GM12875 (cell line): ENCODE results near the gene UFSP1.

ENCODE experiments used
- H3K4me3 ChIP-seq: one replicate; pipeline ENCODE4 v1.5.1; 2011; ENCODE audit warnings: low read depth, low read length, control low read depth
- TF ChIP-seq, protein P1 (sequence below): IDR thresholded peaks from 2 replicates; pipeline ENCODE4 v1.5.1; 2011; ENCODE audit warnings: low read depth, mild to moderate bottlenecking, control low read depth, inconsistent platforms, low read length, moderate library complexity, borderline replicate concordance; ENCODE audit not compliant: insufficient read depth

UFSP1 gene

GRCh38 chr7:100866729-100867039 is 22.8 kb downstream of the UFSP1 start:
- TF ChIP-seq, protein P1, sequence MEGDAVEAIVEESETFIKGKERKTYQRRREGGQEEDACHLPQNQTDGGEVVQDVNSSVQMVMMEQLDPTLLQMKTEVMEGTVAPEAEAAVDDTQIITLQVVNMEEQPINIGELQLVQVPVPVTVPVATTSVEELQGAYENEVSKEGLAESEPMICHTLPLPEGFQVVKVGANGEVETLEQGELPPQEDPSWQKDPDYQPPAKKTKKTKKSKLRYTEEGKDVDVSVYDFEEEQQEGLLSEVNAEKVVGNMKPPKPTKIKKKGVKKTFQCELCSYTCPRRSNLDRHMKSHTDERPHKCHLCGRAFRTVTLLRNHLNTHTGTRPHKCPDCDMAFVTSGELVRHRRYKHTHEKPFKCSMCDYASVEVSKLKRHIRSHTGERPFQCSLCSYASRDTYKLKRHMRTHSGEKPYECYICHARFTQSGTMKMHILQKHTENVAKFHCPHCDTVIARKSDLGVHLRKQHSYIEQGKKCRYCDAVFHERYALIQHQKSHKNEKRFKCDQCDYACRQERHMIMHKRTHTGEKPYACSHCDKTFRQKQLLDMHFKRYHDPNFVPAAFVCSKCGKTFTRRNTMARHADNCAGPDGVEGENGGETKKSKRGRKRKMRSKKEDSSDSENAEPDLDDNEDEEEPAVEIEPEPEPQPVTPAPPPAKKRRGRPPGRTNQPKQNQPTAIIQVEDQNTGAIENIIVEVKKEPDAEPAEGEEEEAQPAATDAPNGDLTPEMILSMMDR: no peak
- peak overlapping the region; percentile 93 for H3K4me3 ChIP-seq

GRCh38 chr7:100865938-100866728 is 23.4 kb downstream of the UFSP1 start:
- peak overlapping the region; percentile 93 for H3K4me3 ChIP-seq
- TF ChIP-seq, protein P1: no peak

- H3K4me3 ChIP-seq: no peak overlapping the region
- TF ChIP-seq, protein P1: no peak
Observed at GRCh38 chr7:100865372-100865911, 24.1 kb downstream of the UFSP1 start.

DNA sequence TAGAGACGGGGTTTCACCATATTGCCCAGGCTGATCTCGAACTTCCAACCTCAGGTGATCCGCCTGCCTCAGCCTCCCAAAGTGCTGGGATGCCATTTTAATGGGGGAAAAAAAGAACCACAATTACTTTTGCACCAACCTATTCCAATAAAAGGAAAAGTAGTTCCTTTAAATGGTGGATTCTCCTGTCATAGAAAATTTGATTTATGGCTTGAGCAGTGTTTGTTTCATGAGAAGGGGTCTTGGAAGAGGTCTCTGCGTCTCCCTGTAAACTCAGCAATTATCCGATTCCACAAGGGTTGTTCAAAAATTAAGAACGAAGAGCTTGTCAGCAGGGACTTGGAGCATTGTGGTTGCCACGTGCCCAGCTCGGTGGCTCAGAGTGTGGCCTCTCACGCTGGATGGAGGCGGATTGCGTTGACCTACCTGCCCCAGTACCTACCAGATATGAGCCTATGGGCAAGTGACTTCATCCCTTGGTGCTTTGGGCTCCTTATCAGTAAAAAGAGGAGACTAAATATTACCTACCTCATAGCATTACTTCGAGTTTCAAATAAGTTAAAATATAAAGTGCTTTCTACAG is 25.2 kb downstream of the UFSP1 start:
- TF ChIP-seq, protein P1: no peak
- H3K4me3 ChIP-seq: no peak overlapping the region

- no peak overlapping the region for H3K4me3 ChIP-seq
- TF ChIP-seq, protein P1: no peak
Observed at GRCh38 chr7:100863406-100863950, 26.0 kb downstream of the UFSP1 start.

DNA sequence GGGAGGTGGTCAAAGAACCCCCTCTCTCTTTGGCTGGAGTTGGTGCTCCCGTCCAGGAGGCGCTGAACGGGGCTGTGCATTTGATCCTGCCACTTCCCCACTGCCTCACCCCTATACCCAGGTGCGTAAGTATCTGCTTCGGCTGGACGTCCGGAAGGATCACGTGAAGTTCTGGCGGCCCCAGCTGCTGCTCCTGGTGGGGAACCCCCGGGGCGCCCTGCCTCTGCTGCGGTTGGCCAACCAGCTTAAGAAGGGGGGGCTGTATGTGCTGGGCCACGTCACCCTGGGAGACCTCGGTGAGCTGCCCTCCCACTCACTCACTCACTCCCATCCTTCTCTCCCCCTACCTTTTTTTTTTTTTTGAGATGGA is 27.9 kb downstream of the UFSP1 start:
- TF ChIP-seq, protein P1: no peak
- no peak overlapping the region for H3K4me3 ChIP-seq
